IMR-90 (cell line): ENCODE measurements around the gene TPP2. TPM values are rescaled to one million over a fixed set of nuclear protein-coding genes. Genes with fewer than 3 reads are reported as not detected.

Source experiments
- ATAC-seq: fragments of 200-7000 bp; cut with Tn5 transposase; 2 replicates; pipeline ENCODE4 v1.9.1; 2020; ENCODE audit warnings: low read depth, mild to moderate bottlenecking, moderate library complexity
- BruUV-seq: library from RNA; stranded (reverse); fragments of 400-500 nt; replicated peaks from 2 replicates; lab custom pipeline; 2021; lab: Mats Ljungman, UMichigan
- CTCF ChIA-PET: fragments of 300-600 bp; formaldehyde crosslinking; extraction: SDS; loops from one replicate; lab custom pipeline; 2021; ENCODE audit warnings: antibody characterized with exemption; lab: Yijun Ruan, JAX
- POLR2A ChIA-PET: fragments of 300-600 bp; sonication (Branson Sonifier 250); formaldehyde crosslinking; loops from one replicate; lab custom pipeline; 2022; ENCODE audit warnings: antibody characterized with exemption; ENCODE audit not compliant: unreplicated experiment; lab: Charles Lee
- DNase-seq: peaks from one replicate; pipeline ENCODE4 v3.0.0; 2013
- H2AFZ ChIP-seq: replicated peaks from 2 replicates; pipeline ENCODE3; 2013; ENCODE audit warnings: low read length, mild to moderate bottlenecking; ENCODE audit not compliant: poor library complexity
- H2AK5ac ChIP-seq: 2 replicates; pipeline ENCODE4 v1.6.1; 2013; ENCODE audit warnings: low read depth, low read length, inconsistent platforms
- H2AK9ac ChIP-seq: replicated peaks from 2 replicates; pipeline ENCODE3; 2013; ENCODE audit warnings: mild to moderate bottlenecking, low read depth, low read length, moderate library complexity; ENCODE audit not compliant: poor library complexity
- H2BK120ac ChIP-seq: 2 replicates; pipeline ENCODE4 v1.6.1; 2013; ENCODE audit warnings: low read depth, low read length, inconsistent platforms
- H2BK15ac ChIP-seq: 3 replicates; pipeline ENCODE4 v1.6.1; 2013; ENCODE audit warnings: low read depth, low read length, inconsistent platforms
- H2BK20ac ChIP-seq: 2 replicates; pipeline ENCODE4 v1.6.1; 2013; ENCODE audit warnings: low read depth, mild to moderate bottlenecking, inconsistent platforms, low read length, moderate library complexity
- H2BK5ac ChIP-seq: 2 replicates; pipeline ENCODE4 v1.6.1; 2013; ENCODE audit warnings: mild to moderate bottlenecking, low read depth, low read length, inconsistent platforms; ENCODE audit not compliant: poor library complexity, severe bottlenecking
- H3K14ac ChIP-seq: replicated peaks from 2 replicates; pipeline ENCODE4 v1.6.1; 2013; ENCODE audit warnings: low read depth, low read length, inconsistent platforms
- H3K18ac ChIP-seq: 2 replicates; pipeline ENCODE4 v1.6.1; 2013; ENCODE audit warnings: low read depth, low read length, control low read depth
- H3K23ac ChIP-seq: 2 replicates; pipeline ENCODE4 v1.6.1; 2013; ENCODE audit warnings: low read depth, low read length, inconsistent platforms
- H3K27ac ChIP-seq: 2 replicates; pipeline ENCODE4 v1.5.1; 2013; ENCODE audit warnings: mild to moderate bottlenecking, control low read depth, low read length; ENCODE audit not compliant: insufficient read depth
- H3K27me3 ChIP-seq: 2 replicates; pipeline ENCODE4 v1.6.1; 2013; ENCODE audit warnings: low read length; ENCODE audit not compliant: control insufficient read depth, insufficient read depth
- H3K36me3 ChIP-seq: 2 replicates; pipeline ENCODE4 v1.6.1; 2013; ENCODE audit warnings: low read length, mixed read lengths; ENCODE audit not compliant: control insufficient read depth, insufficient read depth
- H3K4ac ChIP-seq: 2 replicates; pipeline ENCODE4 v1.6.1; 2013; ENCODE audit warnings: low read depth, low read length, inconsistent platforms
- H3K4me1 ChIP-seq: 2 replicates; pipeline ENCODE4 v1.6.1; 2013; ENCODE audit warnings: low read length, mixed read lengths; ENCODE audit not compliant: control insufficient read depth, insufficient read depth
- H3K4me2 ChIP-seq: 2 replicates; pipeline ENCODE4 v1.6.1; 2013; ENCODE audit warnings: low read depth, mild to moderate bottlenecking, control low read depth, low read length, moderate library complexity
- H3K4me3 ChIP-seq: 2 replicates; pipeline ENCODE4 v1.5.1; 2013; ENCODE audit warnings: low read depth, mild to moderate bottlenecking, control low read depth, low read length, moderate library complexity; ENCODE audit not compliant: insufficient read depth
- H3K56ac ChIP-seq: 2 replicates; pipeline ENCODE4 v1.6.1; 2013; ENCODE audit warnings: low read length, inconsistent platforms; ENCODE audit not compliant: insufficient read depth; ENCODE audit errors: extremely low read depth
- H3K79me1 ChIP-seq, 2 experiments: 2 replicates each; pipeline ENCODE4 v1.6.1; 2013; ENCODE audit warnings: low read length in 2 of 2, inconsistent platforms in 1 of 2, low read depth in 1 of 2
- H3K9ac ChIP-seq: 2 replicates; pipeline ENCODE4 v1.6.1; 2013; ENCODE audit warnings: low read depth, low read length, control low read depth
- H3K9me1 ChIP-seq: 2 replicates; pipeline ENCODE4 v1.6.1; 2013; ENCODE audit warnings: low read length, inconsistent platforms; ENCODE audit not compliant: insufficient read depth
- H3K9me3 ChIP-seq: 2 replicates; pipeline ENCODE4 v1.6.1; 2013; ENCODE audit warnings: low read length; ENCODE audit not compliant: control insufficient read depth, insufficient read depth
- H4K20me1 ChIP-seq: 2 replicates; pipeline ENCODE4 v1.6.1; 2013; ENCODE audit warnings: low read length, inconsistent platforms; ENCODE audit not compliant: insufficient read depth
- H4K5ac ChIP-seq: 2 replicates; pipeline ENCODE4 v1.6.1; 2013; ENCODE audit warnings: mild to moderate bottlenecking, low read depth, low read length, control low read depth
- H4K8ac ChIP-seq, 2 experiments: 2 replicates each; pipeline ENCODE4 v1.6.1; 2013; ENCODE audit warnings: low read depth in 2 of 2, low read length in 2 of 2, control low read depth in 1 of 2, inconsistent platforms in 1 of 2
- H4K91ac ChIP-seq: 2 replicates; pipeline ENCODE4 v1.6.1; 2013; ENCODE audit warnings: low read depth, low read length, inconsistent platforms; ENCODE audit not compliant: insufficient read depth
- BHLHE40 ChIP-seq: fragments of 150-350 bp; IDR thresholded peaks from 2 replicates; pipeline ENCODE4 v1.6.1; 2016; ENCODE audit warnings: mild to moderate bottlenecking, low read depth, low read length
- CEBPB ChIP-seq: IDR thresholded peaks from 2 replicates; pipeline ENCODE4 v1.6.1; 2012; ENCODE audit warnings: low read depth, low read length, improper control_type of control experiment
- FOS ChIP-seq: fragments of 150-350 bp; IDR thresholded peaks from 2 replicates; pipeline ENCODE4 v1.6.1; 2016; ENCODE audit warnings: low read depth, low read length
- MXI1 ChIP-seq: IDR thresholded peaks from 2 replicates; pipeline ENCODE4 v1.6.1; 2012; ENCODE audit warnings: low read depth, mild to moderate bottlenecking, low read length, moderate library complexity, borderline replicate concordance
- POLR2A ChIP-seq: IDR thresholded peaks from 2 replicates; pipeline ENCODE4 v1.6.1; 2012; ENCODE audit warnings: mild to moderate bottlenecking, low read depth, low read length
- RAD21 ChIP-seq: IDR thresholded peaks from 2 replicates; pipeline ENCODE4 v1.6.1; 2012; ENCODE audit warnings: low read length, improper control_type of control experiment
- RCOR1 ChIP-seq: IDR thresholded peaks from 2 replicates; pipeline ENCODE4 v1.6.1; 2012; ENCODE audit warnings: mild to moderate bottlenecking, low read length, improper control_type of control experiment; ENCODE audit not compliant: insufficient replicate concordance
- SMC3 ChIP-seq: fragments of 150-350 bp; IDR thresholded peaks from 2 replicates; pipeline ENCODE4 v1.6.1; 2016; ENCODE audit warnings: low read depth, mild to moderate bottlenecking, antibody characterized with exemption, low read length, moderate library complexity
- USF2 ChIP-seq: fragments of 150-350 bp; IDR thresholded peaks from 2 replicates; pipeline ENCODE4 v1.6.1; 2017; ENCODE audit warnings: mild to moderate bottlenecking, antibody characterized with exemption, low read length, low read depth
- WGBS, 2 experiments: methylation state at CpG; one replicate each; pipeline versions ENCODE4 v1.1.5 to v1.1.7; 2013; ENCODE audit warnings: missing lambda C conversion rate in 2 of 2; ENCODE audit not compliant: insufficient read length in 1 of 2; ENCODE audit errors: extremely low coverage in 2 of 2; 5-methylcytosine and 5-hydroxymethylcytosine counted together
- dilution Hi-C: fragments of 300-500 bp; cut with HindIII; formaldehyde crosslinking; loops from one replicate; pipeline ENCODE4 v1.14.3; 2018; ENCODE audit warnings: low sequenced_read_pairs; ENCODE audit not compliant: unreplicated experiment
- in situ Hi-C: fragments of 300-500 bp; cut with MboI; formaldehyde crosslinking; loops from 3 replicates; pipeline ENCODE4 v1.14.3; 2019; ENCODE audit warnings: low sequenced_read_pairs, inconsistent platforms, mixed read lengths
- intact Hi-C: fragments of 100-400 bp; cut with micrococcal nuclease; formaldehyde crosslinking; loops from 2 replicates; pipeline ENCODE4 v1.10.0; 2022
- polyA plus RNA-seq, 3 experiments: library from polyadenylated mRNA; depleted of rRNA; stranded (reverse); fragments of >200 nt; gene quantifications; 2 replicates each; pipeline ENCODE4 v1.2.3, GENCODE V29; 2012; ENCODE audit warnings: low replicate concordance in 1 of 3
- total RNA-seq: library from RNA; depleted of rRNA; stranded (reverse); fragments of >200 nt; gene quantifications from 2 replicates; pipeline ENCODE4 v1.2.3, GENCODE V29; 2012

The TPP2 gene
- total and polyA plus RNA-seq, 2 of the 4 experiments (the other 2 are of a cell fraction), result 27.6 to 52.9 TPM

- Histone ChIP-seq H4K20me1 (no peaks in the 10 kb centered on the region), H3K18ac (no peak overlapping the region), H2AFZ (no peak overlapping the region), H4K5ac (no peak overlapping the region), H2BK20ac (no peak overlapping the region), H4K8ac (no peak overlapping the region), H3K27me3 (peaks cover 9% of the 10 kb centered on the region), H2BK120ac (no peak overlapping the region), H2AK9ac (no peak overlapping the region), H3K14ac (no peak overlapping the region), H3K23ac (no peak overlapping the region), H4K91ac (no peak overlapping the region), H3K36me3 (no peaks in the 10 kb centered on the region), H3K4me3 (no peak overlapping the region), H3K9me1 (no peaks in the 10 kb centered on the region), H3K4ac (no peak overlapping the region), H2BK15ac (no peak overlapping the region), H3K56ac (no peak overlapping the region), H3K4me2 (no peak overlapping the region), H3K9ac (no peak overlapping the region), H3K9me3 (no peaks in the 10 kb centered on the region), H3K79me1 (no peaks in the 10 kb centered on the region), H2BK5ac (no peak overlapping the region), H2AK5ac (no peak overlapping the region), H3K4me1 (peaks cover 3% of the 10 kb centered on the region; the same call in 1 of the 2 replicates), H3K27ac (no peak overlapping the region)
- dilution Hi-C loops, result no loop called here
- in situ Hi-C loops, result loop anchor here (25.0 kb wide), 1 partner anchor 1429 kb away; no protein-coding TSS in a partner anchor
- no peak for ATAC-seq
- no peak for TF ChIP-seq USF2
- TF ChIP-seq RCOR1, result no peak
- no peak for TF ChIP-seq RAD21
- TF ChIP-seq FOS, result no peak
- no peak for TF ChIP-seq SMC3
- no peak for TF ChIP-seq POLR2A
- no peak for TF ChIP-seq BHLHE40
- no peak for TF ChIP-seq MXI1
- TF ChIP-seq CEBPB, result no peak
- ChIA-PET CTCF (interaction anchor here (2.2 kb wide), 1 partner anchor 10 kb away, joined by 9 read pairs; no protein-coding TSS in a partner anchor), POLR2A (no interaction called here)
- BruUV-seq, result no TSS peak
- no CpG with 5 or more reads among the region's 1 CpG for WGBS, 2 experiments
- intact Hi-C loops, result no loop called here
- no peak for DNase-seq
These were observed 30.3 kb upstream of the TPP2 start for GRCh38 chr13:102566513-102566912.
